Smooth muscle cell (in vitro differentiated cells): ENCODE results near the gene SOD1. TPM values are rescaled to one million over a fixed set of nuclear protein-coding genes. Genes with fewer than 3 reads are reported as not detected.

Experiments used
- DNase-seq: peaks from one replicate; lab custom pipeline; 2025; ENCODE audit not compliant: unreplicated experiment; lab: John Stamatoyannopoulos, UW
- H2AFZ ChIP-seq: fragments of 200-600 bp; sonication (generic); 2 replicates; pipeline ENCODE4 v1.6.0; 2016; ENCODE audit warnings: antibody characterized with exemption, low read depth, mild to moderate bottlenecking
- H3F3A ChIP-seq: fragments of 200-600 bp; sonication (generic); 2 replicates; pipeline ENCODE4 v1.6.0; 2017; ENCODE audit warnings: antibody characterized with exemption, low read depth
- H3K27ac ChIP-seq: fragments of 200-600 bp; sonication (generic); 2 replicates; pipeline ENCODE4 v1.5.1; 2016; ENCODE audit warnings: low read depth, mild to moderate bottlenecking
- H3K27me3 ChIP-seq: fragments of 200-600 bp; sonication (generic); 2 replicates; pipeline ENCODE4 v1.6.1; 2016; ENCODE audit warnings: low read depth, mild to moderate bottlenecking
- H3K36me3 ChIP-seq: fragments of 200-600 bp; sonication (generic); 2 replicates; pipeline ENCODE4 v1.5.1; 2016; ENCODE audit warnings: low read depth
- H3K4me1 ChIP-seq: fragments of 200-600 bp; sonication (generic); 2 replicates; pipeline ENCODE4 v1.5.1; 2016; ENCODE audit warnings: low read depth
- H3K4me2 ChIP-seq: fragments of 200-600 bp; sonication (generic); 2 replicates; pipeline ENCODE4 v1.6.0; 2016; ENCODE audit warnings: mild to moderate bottlenecking
- H3K4me3 ChIP-seq: fragments of 200-600 bp; sonication (generic); 2 replicates; pipeline ENCODE4 v1.5.1; 2016; ENCODE audit warnings: mild to moderate bottlenecking
- H3K79me2 ChIP-seq: fragments of 200-600 bp; sonication (generic); 2 replicates; pipeline ENCODE4 v1.6.0; 2016; ENCODE audit warnings: low read depth, mild to moderate bottlenecking
- H3K9ac ChIP-seq: fragments of 200-600 bp; sonication (generic); 2 replicates; pipeline ENCODE4 v1.6.0; 2016; ENCODE audit warnings: low read depth
- H3K9me3 ChIP-seq: fragments of 200-600 bp; sonication (generic); replicated peaks from 2 replicates; pipeline ENCODE4 v1.5.1; 2016; ENCODE audit warnings: low read depth
- H4K20me1 ChIP-seq: fragments of 200-600 bp; sonication (generic); 2 replicates; pipeline ENCODE4 v1.6.0; 2016; ENCODE audit warnings: low read depth
- WGBS: methylation state at CpG from one replicate; pipeline ENCODE4 v1.1.7; 2016; ENCODE audit warnings: low lambda C conversion rate; 5-methylcytosine and 5-hydroxymethylcytosine counted together
- polyA plus RNA-seq: library from polyadenylated mRNA; unstranded; fragments of >200 nt; fragmentation: Nextera tagmentation; extraction: Ambion mirVana; gene quantifications from 2 replicates; pipeline ENCODE4 v1.2.1, GENCODE V29; 2016
- total RNA-seq: library from RNA; depleted of rRNA; stranded (reverse); fragments of >200 nt; gene quantifications from 2 replicates; pipeline ENCODE4 v1.2.3, GENCODE V29; 2014
- TF ChIP-seq, protein P1 (sequence below): fragments of 200-600 bp; sonication (generic); IDR thresholded peaks from 2 replicates; pipeline ENCODE4 v1.5.1; 2017; ENCODE audit warnings: borderline replicate concordance, mild to moderate bottlenecking, antibody characterized with exemption; ENCODE audit not compliant: insufficient read depth, poor library complexity, severe bottlenecking

The SOD1 gene
- total and polyA plus RNA-seq, 2 experiments from 2014 or later = 128 to 229 TPM

- no peak for DNase-seq
- Histone ChIP-seq H3K9ac (no peak overlapping the region), H2AFZ (no peak overlapping the region), H3K27me3 (no peaks in the 10 kb centered on the region), H3K27ac (no peak overlapping the region), H3F3A (no peaks in the 10 kb centered on the region), H3K9me3 (no peaks in the 10 kb centered on the region), H3K4me3 (no peak overlapping the region), H4K20me1 (peaks cover 22% of the 10 kb centered on the region), H3K4me2 (no peak overlapping the region), H3K79me2 (peaks cover 11% of the 10 kb centered on the region), H3K36me3 (peaks cover 3% of the 10 kb centered on the region), H3K4me1 (no peaks in the 10 kb centered on the region)
- TF ChIP-seq, protein P1, sequence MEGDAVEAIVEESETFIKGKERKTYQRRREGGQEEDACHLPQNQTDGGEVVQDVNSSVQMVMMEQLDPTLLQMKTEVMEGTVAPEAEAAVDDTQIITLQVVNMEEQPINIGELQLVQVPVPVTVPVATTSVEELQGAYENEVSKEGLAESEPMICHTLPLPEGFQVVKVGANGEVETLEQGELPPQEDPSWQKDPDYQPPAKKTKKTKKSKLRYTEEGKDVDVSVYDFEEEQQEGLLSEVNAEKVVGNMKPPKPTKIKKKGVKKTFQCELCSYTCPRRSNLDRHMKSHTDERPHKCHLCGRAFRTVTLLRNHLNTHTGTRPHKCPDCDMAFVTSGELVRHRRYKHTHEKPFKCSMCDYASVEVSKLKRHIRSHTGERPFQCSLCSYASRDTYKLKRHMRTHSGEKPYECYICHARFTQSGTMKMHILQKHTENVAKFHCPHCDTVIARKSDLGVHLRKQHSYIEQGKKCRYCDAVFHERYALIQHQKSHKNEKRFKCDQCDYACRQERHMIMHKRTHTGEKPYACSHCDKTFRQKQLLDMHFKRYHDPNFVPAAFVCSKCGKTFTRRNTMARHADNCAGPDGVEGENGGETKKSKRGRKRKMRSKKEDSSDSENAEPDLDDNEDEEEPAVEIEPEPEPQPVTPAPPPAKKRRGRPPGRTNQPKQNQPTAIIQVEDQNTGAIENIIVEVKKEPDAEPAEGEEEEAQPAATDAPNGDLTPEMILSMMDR = no peak
- 96% methylated on average over 3 of the region's 3 CpGs for WGBS
Measured at GRCh38 chr21:31677047-31677446, 17.6 kb downstream of the SOD1 start.

DNA sequence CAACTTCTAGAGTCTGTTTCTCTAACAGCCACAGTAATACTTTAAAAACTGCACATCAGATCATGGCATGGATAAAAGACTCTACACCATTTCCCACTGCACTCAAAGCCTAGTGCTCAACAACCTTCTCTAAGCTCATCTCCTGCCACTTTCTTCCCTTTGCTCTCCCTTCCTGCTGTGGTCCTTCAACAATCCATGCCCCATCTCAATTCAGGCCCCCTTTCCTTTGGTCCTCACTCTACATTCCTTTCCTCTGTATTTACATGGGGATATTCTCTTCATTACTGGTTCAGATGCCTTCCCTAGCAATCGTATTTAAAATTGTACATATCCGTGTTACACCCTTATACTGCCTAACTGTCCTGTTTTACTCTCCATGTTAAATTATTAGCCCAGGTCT, 19.0 kb downstream of the SOD1 start:
- H2AFZ ChIP-seq = no peak overlapping the region
- no peak overlapping the region for H3K4me3 ChIP-seq
- H4K20me1 ChIP-seq = peaks cover 28% of the 10 kb centered on the region
- H3K4me2 ChIP-seq = no peak overlapping the region
- no peaks in the 10 kb centered on the region for H3K4me1 ChIP-seq
- H3K27ac ChIP-seq = no peak overlapping the region
- no peaks in the 10 kb centered on the region for H3K9me3 ChIP-seq
- WGBS = 98% methylated on average over 2 of the region's 2 CpGs
- no peak overlapping the region for H3K9ac ChIP-seq
- H3K79me2 ChIP-seq = peaks cover 12% of the 10 kb centered on the region
- no peaks in the 10 kb centered on the region for H3K27me3 ChIP-seq
- H3F3A ChIP-seq = no peaks in the 10 kb centered on the region
- no peak for DNase-seq
- TF ChIP-seq, protein P1 = no peak
- peaks cover 5% of the 10 kb centered on the region for H3K36me3 ChIP-seq

- Histone ChIP-seq H3K36me3 (peaks cover 27% of the 10 kb centered on the region), H3K27ac (no peak overlapping the region), H3K4me1 (no peaks in the 10 kb centered on the region), H3F3A (no peaks in the 10 kb centered on the region), H3K27me3 (no peaks in the 10 kb centered on the region), H3K4me2 (no peak overlapping the region), H2AFZ (no peak overlapping the region), H3K4me3 (no peak overlapping the region), H4K20me1 (peaks cover 36% of the 10 kb centered on the region), H3K9ac (no peak overlapping the region), H3K9me3 (no peaks in the 10 kb centered on the region), H3K79me2 (peaks cover 12% of the 10 kb centered on the region)
- no peak for DNase-seq
- TF ChIP-seq, protein P1 = no peak
Measured at GRCh38 chr21:31682620-31683019, 23.1 kb downstream of the SOD1 start.

DNA sequence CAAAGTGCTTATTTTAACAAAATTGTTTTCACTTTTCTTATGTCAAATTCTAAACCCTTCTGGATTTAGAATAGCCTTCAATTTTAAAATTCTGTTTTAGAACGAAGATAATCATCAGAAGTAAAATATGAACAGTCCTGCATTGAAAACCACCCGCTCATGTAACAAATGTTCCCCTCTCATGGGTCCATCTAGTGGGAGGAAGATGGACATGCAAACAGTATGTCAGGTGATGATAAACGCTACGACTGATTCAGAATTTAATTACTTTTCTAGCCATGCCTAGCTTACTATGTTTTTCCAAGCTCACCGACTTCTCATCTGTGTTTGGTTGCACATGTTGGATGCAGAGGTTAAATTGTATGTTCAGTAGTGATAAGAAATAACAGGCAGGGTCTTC, 23.5 kb downstream of the SOD1 start:
- Histone ChIP-seq H3K27me3 (no peaks in the 10 kb centered on the region), H3K27ac (no peak overlapping the region), H2AFZ (no peak overlapping the region), H3F3A (no peaks in the 10 kb centered on the region), H3K4me3 (no peak overlapping the region), H3K9me3 (no peaks in the 10 kb centered on the region), H3K36me3 (peaks cover 29% of the 10 kb centered on the region), H4K20me1 (peaks cover 36% of the 10 kb centered on the region), H3K4me2 (no peak overlapping the region), H3K9ac (no peak overlapping the region), H3K79me2 (peaks cover 12% of the 10 kb centered on the region), H3K4me1 (no peaks in the 10 kb centered on the region)
- 98% methylated on average over 5 of the region's 5 CpGs for WGBS
- no peak for DNase-seq
- TF ChIP-seq, protein P1 = no peak
